KMS-11 (cell line): ENCODE data around the gene ZFP28.

ENCODE experiments used
- H2AFZ ChIP-seq: fragments of 200-600 bp; sonication (generic); 2 replicates; pipeline ENCODE4 v1.6.1; 2016; ENCODE audit warnings: antibody characterized with exemption, mixed run types, low read depth
- H3K27ac ChIP-seq: fragments of 200-600 bp; sonication (generic); 2 replicates; pipeline ENCODE4 v1.6.1; 2016; ENCODE audit warnings: mild to moderate bottlenecking, mixed run types
- H3K27me3 ChIP-seq: fragments of 200-600 bp; sonication (generic); 2 replicates; pipeline ENCODE4 v1.6.1; 2017; ENCODE audit warnings: mild to moderate bottlenecking, low read depth, mixed run types, moderate library complexity; ENCODE audit not compliant: insufficient read depth
- H3K36me3 ChIP-seq: fragments of 200-600 bp; sonication (generic); 2 replicates; pipeline ENCODE4 v1.6.1; 2017; ENCODE audit warnings: mild to moderate bottlenecking, mixed run types; ENCODE audit not compliant: insufficient read depth
- H3K4me1 ChIP-seq: fragments of 200-600 bp; sonication (generic); 2 replicates; pipeline ENCODE4 v1.6.1; 2016; ENCODE audit warnings: mild to moderate bottlenecking, low read depth, mixed run types; ENCODE audit not compliant: poor library complexity, severe bottlenecking
- H3K4me2 ChIP-seq: fragments of 200-600 bp; sonication (generic); 2 replicates; pipeline ENCODE4 v1.7.0; 2016; ENCODE audit warnings: mild to moderate bottlenecking, mixed run types
- H3K4me3 ChIP-seq: fragments of 200-600 bp; sonication (generic); IDR thresholded peaks from 2 replicates; pipeline ENCODE4 v1.6.1; 2017; ENCODE audit warnings: low read depth, low read length, mixed read lengths; ENCODE audit not compliant: insufficient read depth
- H3K79me2 ChIP-seq: fragments of 200-600 bp; sonication (generic); 2 replicates; pipeline ENCODE4 v1.6.1; 2016; ENCODE audit warnings: low read depth, mixed run types; ENCODE audit not compliant: insufficient read depth
- H3K9ac ChIP-seq: fragments of 200-600 bp; sonication (generic); 2 replicates; pipeline ENCODE4 v1.6.1; 2016; ENCODE audit warnings: mild to moderate bottlenecking, mixed run types
- H4K20me1 ChIP-seq: fragments of 200-600 bp; sonication (generic); 2 replicates; pipeline ENCODE4 v1.6.1; 2016; ENCODE audit warnings: mild to moderate bottlenecking, mixed run types; ENCODE audit not compliant: insufficient read depth
- TF ChIP-seq, protein P1 (sequence below): fragments of 200-600 bp; sonication (generic); conservative IDR thresholded peaks from 2 replicates; pipeline ENCODE4 v1.6.1; 2017; ENCODE audit warnings: low read depth, mild to moderate bottlenecking, antibody characterized with exemption, low read length, moderate library complexity, mixed read lengths

ZFP28 gene

DNA sequence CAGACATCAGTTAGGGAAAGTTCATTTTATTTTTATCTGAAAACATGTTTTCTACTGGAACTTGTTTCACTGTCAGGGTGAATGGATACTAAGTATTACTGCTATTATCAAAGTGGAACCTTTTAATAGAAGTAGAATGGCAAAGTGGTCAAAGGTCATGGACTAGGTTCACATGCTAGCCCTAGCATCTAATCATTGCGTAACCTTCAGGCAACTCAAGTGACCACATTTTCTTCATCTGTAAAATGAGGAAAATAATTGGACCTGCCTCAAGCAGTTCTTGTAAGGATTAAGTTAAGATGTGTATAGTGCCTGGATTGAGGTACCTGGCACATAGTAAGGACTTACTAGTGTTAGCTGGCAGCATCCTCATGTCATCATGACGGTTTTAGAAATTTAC, 5.0 kb downstream of the ZFP28 start:
- Histone ChIP-seq H3K4me2 (no peak overlapping the region), H3K79me2 (no peaks in the 10 kb centered on the region), H3K27me3 (no peaks in the 10 kb centered on the region), H4K20me1 (no peaks in the 10 kb centered on the region), H3K4me1 (no peaks in the 10 kb centered on the region), H2AFZ (no peak overlapping the region), H3K27ac (no peak overlapping the region), H3K36me3 (peaks cover 4% of the 10 kb centered on the region; the same call in 1 of the 2 replicates), H3K9ac (no peak overlapping the region), H3K4me3 (no peak overlapping the region)
- TF ChIP-seq, protein P1, sequence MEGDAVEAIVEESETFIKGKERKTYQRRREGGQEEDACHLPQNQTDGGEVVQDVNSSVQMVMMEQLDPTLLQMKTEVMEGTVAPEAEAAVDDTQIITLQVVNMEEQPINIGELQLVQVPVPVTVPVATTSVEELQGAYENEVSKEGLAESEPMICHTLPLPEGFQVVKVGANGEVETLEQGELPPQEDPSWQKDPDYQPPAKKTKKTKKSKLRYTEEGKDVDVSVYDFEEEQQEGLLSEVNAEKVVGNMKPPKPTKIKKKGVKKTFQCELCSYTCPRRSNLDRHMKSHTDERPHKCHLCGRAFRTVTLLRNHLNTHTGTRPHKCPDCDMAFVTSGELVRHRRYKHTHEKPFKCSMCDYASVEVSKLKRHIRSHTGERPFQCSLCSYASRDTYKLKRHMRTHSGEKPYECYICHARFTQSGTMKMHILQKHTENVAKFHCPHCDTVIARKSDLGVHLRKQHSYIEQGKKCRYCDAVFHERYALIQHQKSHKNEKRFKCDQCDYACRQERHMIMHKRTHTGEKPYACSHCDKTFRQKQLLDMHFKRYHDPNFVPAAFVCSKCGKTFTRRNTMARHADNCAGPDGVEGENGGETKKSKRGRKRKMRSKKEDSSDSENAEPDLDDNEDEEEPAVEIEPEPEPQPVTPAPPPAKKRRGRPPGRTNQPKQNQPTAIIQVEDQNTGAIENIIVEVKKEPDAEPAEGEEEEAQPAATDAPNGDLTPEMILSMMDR, result no peak

DNA sequence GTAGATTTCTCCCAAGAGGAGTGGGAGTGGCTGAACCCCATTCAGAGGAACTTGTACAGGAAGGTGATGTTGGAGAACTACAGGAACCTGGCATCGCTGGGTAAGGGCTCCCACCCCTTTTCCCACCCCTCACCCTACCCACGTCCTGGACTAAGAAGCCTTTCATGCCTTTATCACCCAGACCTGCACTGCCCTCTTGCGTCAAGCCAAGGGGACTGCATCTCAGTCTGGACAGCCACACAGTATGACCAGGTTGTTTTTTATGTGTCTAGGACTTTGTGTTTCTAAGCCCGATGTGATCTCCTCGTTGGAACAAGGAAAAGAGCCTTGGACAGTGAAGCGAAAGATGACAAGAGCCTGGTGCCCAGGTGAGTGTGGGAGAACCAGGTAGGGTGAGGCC, 8.8 kb downstream of the ZFP28 start:
- Histone ChIP-seq H3K9ac (no peak overlapping the region), H3K4me1 (no peaks in the 10 kb centered on the region), H3K4me2 (no peak overlapping the region), H3K36me3 (peaks cover 22% of the 10 kb centered on the region; the same call in 1 of the 2 replicates), H2AFZ (no peak overlapping the region), H3K79me2 (no peaks in the 10 kb centered on the region), H3K27ac (no peak overlapping the region), H4K20me1 (no peaks in the 10 kb centered on the region), H3K27me3 (no peaks in the 10 kb centered on the region), H3K4me3 (no peak overlapping the region)
- TF ChIP-seq, protein P1, result no peak

DNA sequence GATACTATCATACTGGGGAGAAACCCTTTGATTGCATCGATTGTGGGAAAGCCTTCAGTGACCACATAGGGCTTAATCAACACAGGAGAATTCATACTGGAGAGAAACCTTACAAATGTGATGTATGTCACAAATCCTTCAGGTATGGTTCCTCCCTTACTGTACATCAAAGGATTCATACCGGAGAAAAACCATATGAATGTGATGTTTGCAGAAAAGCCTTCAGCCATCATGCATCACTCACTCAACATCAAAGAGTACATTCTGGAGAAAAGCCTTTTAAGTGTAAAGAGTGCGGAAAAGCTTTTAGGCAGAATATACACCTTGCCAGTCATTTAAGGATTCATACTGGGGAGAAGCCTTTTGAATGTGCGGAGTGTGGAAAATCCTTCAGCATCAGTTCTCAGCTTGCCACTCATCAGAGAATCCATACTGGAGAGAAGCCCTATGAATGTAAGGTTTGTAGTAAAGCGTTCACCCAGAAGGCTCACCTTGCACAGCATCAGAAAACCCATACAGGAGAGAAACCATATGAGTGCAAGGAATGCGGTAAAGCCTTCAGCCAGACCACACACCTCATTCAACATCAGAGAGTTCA, 15.6 kb downstream of the ZFP28 start:
- H3K36me3 ChIP-seq, result 0 out of 2 replicates have a peak, but pooled peaks cover 14% of the 10 kb centered on the region

DNA sequence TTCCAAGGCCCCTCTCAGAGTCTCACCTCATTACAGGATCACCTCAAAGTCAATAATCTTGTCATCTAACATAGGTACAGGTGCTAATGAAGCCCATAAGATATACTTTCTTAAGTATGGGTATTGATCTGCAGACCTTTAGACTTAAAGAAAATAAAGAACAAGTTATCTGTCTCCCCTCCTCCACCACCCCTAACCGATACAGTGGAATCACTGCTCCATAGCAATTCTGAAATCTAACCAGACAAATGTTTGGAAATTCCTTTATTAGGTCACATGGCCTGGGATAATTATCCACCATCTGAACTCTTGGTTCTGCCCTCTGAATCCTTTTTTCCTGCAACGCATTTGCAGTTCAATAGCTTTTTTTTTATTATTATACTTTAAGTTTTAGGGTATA, 24.0 kb downstream of the ZFP28 start:
- H3K36me3 ChIP-seq, result no peaks in the 10 kb centered on the region
- no peak overlapping the region for H3K9ac ChIP-seq
- no peaks in the 10 kb centered on the region for H4K20me1 ChIP-seq
- H3K79me2 ChIP-seq, result no peaks in the 10 kb centered on the region
- no peak overlapping the region for H3K4me3 ChIP-seq
- H3K4me2 ChIP-seq, result no peak overlapping the region
- no peaks in the 10 kb centered on the region for H3K4me1 ChIP-seq
- no peak overlapping the region for H2AFZ ChIP-seq
- TF ChIP-seq, protein P1, result no peak
- no peaks in the 10 kb centered on the region for H3K27me3 ChIP-seq
- H3K27ac ChIP-seq, result no peak overlapping the region

More for the DNA sequence above, 15.6 kb downstream of the ZFP28 start:
- no peak overlapping the region for H3K4me3 ChIP-seq
- no peak overlapping the region for H3K9ac ChIP-seq
- no peak overlapping the region for H2AFZ ChIP-seq
- no peaks in the 10 kb centered on the region for H3K27me3 ChIP-seq
- H4K20me1 ChIP-seq, result no peaks in the 10 kb centered on the region
- H3K79me2 ChIP-seq, result no peaks in the 10 kb centered on the region
- H3K4me1 ChIP-seq, result no peaks in the 10 kb centered on the region
- H3K27ac ChIP-seq, result no peak overlapping the region
- TF ChIP-seq, protein P1, result no peak
- no peak overlapping the region for H3K4me2 ChIP-seq
